Stimulated activated CD4-positive, alpha-beta T cell treated with anti-CD3 and anti-CD28 coated beads, Interleukin-15, amount 100 ng/mL, for 1 hour (primary cell): ENCODE measurements around the gene SETD6.
A peak's percentile ranks its signal among the peaks of the same experiment; 100 is the strongest.

Experiments used
- DNase-seq, 2 donors: peaks; one replicate each; pipeline ENCODE4 v3.0.0-alpha.2; 2020; ENCODE audit warnings: low read depth in 1 of 2, low spot score in 1 of 2

Gene SETD6

DNA sequence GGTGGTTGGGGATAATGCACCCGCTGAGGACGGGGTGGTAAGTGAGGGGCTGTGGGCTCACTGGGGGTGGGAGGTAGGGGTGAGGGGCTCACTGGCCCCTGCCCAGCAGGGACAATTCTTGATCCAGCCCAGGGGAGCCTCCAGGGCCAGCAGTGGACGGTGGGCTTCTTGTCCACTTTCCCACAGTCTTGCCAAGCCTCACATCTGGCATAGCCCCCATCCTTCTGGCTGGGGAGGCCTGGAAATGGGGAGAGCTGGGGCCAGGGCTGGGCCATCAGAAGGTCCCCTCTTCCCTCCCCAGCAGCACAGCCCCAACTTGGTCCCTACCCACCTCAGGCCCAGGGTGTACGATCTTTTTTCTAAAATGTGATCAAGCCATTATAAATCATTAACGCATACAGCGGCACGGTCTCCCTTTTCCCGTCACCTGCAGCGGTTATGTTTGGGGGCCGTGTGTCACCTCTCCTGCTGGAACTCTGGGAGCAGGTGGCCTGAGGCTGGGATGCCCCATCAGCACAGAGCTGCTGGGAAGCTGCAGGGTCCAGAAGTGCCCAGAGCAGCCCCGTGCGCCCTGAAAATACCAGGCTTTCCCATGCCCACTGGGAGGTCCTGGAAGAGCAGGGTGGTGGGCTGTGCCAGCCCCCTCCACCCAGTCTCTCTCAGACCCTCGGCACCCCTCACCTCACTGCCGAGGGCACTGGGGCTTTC lies 7.2 kb upstream of the SETD6 start:
- DNase-seq, result no peak

DNA sequence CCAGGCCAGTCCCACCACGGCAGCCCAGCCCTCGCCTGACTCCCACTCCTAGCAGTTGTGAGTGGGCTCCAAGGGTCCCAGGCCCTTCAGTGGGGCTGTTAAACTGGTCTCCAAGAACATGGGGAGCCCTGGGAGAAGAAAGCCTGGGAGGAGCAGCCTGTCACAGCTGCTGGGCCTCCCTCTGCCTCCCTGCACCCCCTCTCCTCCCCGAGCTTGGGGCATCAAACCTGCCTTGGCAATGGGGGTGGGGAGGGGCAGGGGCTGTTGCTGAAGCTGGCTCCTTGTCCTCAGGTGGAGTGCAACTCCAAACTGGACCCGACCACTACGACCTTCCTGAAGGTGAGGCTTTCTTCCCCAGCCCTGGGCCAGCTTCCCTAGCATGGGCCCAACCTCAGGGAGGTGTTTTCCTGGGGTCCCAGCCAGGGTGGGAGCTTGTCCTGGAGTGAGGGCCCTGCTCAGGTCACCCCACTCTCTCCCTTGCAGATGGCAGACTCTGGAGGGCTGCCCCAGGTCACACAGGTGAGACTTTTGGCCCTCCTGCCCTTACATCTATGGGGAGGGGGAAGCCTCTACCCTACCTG lies 6.6 kb upstream of the SETD6 start:
- DNase-seq, result no peak

DNA sequence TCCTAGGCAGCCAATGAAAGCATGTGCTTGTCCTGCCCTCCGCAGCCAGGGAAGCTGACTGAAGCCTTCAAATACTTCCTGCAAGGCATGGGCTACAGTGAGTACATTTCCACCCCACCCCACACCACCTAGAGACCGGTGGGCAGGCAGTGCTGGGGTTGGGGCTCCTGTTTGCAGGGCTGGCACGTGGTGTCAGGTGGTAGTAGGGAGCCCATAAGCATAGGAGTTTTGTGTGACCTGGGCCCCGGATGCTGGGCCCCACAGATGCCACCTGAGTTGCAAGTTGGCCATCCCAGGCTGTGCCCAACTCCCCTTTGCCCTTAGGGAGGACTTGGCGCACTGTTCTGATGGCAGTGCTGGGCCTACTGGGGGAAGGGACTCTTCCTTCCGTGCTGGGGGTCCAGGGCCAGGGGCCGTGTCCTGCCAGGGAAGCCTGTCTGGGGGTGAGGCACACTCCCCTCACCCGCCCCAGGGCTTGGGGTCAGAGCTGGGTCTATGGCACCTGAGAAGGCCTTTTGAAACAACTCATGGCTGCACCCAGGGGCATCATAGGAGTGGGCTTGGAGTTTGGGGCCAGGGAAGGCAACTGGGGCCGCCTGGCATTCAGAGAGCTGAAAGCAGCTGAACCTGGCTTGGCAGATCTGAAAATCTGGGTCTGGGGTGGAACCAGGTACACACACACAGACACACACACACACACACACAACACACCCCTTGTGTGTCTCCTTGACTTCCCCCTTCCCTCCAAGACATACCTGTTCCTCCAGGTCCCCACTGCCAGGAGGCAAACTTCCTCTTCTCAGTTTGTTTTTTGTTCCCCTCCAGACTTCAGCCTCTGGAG lies 5.8 kb upstream of the SETD6 start:
- no peak for DNase-seq

DNA sequence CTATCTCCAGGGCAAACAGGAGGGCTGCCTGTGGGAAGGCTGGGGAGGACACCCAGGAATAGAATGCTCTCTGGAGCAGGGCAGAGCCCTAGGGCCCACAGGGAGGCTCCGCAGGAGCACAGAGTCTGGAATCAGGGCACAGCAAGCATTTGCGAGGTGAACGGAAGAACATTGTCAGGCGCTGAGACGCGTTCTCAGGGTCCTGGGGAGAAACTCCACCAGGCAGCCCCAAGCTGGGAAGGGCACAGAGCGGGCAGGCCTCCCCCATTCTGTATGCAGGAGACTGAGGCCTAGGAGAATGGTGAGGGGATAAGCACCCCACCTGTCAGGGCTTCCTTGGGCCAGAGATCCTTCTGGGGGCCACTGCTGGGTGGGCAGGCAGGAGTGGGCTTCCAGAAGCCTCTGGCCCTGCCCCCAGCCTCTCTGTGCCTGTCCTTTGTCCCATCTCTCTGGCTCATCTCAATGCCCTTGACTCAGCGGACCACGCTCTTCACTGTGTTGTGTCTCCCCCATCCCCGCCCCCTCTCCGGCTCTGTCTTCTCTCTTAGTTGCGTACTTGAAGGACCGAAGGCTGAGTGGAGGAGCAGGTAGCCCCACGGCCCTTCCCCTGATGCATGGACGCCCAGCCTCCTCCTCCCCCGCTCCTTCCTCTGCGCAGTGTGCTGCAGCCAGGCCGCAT lies 5.1 kb upstream of the SETD6 start:
- DNase-seq, result no peak

DNA sequence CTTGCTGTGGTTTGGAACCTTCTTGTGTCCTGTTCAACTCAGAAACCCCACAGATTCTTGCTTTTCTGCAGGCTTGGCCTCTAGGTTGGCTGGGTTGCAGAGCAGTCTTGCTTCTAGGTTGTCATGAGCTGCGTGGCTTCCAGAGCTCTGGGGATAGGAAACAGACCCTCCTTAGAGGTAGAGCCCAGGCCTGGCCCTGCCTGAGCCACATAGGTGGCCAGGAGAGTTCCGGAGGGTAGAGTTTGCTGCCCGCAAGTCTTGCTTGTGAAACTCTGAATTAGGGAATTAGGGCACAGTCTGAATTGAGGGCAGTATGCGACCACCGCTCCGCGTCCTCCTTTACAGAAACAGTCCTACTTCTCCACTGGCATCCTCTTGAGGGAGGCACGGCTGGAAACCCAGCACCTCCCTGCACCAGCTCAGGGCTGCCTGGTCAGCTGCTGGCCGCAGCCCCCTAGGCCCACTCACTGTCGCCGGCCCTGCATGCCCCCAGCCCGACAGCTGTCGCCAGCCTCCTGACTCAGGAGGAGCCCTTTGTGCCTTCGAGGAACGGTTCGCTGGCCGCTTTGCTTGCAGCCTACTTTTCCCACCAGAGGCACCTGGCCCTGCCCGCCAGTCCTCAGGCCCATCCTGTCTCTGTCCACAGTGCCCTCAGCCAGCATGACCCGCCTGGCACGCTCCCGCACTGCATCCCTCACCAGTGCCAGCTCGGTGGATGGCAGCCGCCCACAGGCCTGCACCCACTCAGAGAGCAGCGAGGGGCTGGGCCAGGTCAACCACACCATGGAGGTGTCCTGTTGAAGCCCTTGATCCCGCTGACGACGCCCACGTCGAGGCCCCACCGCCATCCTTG lies 4.3 kb upstream of the SETD6 start:
- DNase-seq, result no peak

DNA sequence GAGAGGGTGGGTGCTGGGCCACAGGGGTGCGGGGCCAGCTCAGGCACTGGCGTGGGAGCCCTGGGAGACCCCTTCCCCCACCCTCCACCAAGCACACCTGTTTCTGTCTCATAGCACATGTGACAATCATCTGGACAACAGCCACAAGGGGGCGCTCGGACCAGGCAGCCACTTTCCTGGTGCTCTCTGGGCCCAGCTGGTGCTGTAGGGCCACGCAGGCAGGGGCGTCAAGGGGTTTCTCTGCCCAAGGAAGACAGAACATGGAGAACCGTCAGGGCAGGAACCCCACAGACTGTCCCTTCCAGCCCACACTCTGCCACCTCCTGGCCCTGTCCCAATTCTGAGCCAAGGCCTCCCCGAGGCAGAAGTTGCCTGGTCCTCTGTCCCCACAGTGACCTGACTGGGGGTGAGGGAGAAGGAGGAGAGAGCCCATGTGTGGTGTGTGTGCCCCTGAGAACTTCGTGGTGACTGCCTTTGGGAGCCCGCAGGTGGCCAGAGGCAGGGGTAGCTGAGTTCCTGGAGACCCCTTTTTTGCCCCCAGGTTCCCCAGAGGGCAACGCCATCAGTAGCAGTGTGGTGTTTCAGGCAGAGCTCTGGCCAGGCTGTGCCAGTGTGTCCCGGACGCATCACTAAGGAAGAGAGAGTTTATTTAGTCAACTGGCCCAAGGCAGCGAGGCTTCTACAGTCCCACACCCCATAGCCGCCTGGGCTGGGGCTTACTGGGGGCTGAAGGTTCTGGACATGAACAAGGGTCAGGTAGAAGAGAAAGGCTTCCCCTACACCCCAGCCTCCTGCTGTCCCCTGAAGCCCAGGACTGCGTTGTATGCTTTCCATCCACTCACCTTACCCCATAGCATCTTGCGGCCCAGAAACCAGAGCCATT lies 3.1 kb upstream of the SETD6 start:
- peak; percentile 69 to 76 for DNase-seq

DNA sequence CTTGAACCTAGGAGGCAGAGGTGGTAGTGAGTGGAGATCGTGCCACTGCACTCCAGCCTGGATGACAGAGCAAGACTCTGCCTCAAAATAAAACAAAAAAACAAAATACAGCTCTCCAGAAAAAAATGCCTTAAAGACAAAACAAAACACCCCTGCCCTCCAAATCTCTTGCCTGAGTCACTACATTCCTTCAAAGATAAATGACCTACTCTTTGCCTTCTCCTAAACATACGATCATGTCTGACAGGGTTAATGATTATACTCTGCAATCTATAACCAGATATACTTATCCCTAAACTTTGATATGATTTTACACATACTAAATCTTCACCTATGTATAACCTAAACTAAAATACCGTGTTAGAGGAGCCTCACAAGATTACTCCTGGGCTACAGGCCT lies 1.4 kb upstream of the SETD6 start:
- DNase-seq, result no peak

DNA sequence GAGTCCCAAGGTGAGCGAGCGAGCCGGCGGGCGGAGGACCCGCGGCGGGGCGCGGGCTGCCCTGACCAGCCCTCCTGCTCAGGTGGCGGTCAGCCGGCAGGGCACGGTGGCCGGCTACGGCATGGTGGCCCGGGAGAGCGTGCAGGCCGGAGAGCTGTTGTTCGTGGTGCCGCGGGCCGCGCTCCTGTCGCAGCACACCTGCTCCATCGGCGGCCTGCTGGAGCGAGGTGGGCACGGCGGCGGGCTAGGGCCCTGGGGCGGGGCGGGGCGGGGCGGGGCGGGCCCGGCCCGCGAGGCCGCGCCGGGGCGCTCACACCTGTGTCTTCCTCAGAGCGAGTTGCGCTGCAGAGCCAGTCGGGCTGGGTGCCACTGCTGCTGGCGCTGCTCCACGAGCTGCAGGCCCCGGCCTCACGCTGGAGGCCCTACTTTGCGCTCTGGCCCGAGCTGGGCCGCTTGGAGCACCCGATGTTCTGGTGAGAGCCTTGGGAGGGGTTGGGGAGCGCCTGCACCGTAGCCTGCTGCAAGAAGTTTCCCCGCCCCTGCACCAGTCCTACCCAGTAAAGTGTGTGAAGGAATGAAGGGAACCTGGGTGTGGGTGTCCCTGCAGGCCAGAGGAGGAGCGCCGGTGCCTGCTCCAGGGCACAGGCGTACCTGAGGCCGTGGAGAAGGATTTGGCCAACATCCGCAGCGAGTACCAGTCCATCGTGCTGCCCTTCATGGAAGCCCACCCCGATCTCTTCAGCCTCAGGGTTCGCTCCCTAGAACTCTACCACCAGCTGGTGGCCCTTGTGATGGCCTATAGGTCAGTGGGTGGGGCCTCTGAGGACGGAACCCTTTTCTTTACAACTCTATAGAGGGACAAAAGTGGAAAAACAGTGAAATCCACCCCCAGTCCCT lies 802 bp downstream of the SETD6 start:
- DNase-seq, result peak in 1 of 2 donors; percentile 20

DNA sequence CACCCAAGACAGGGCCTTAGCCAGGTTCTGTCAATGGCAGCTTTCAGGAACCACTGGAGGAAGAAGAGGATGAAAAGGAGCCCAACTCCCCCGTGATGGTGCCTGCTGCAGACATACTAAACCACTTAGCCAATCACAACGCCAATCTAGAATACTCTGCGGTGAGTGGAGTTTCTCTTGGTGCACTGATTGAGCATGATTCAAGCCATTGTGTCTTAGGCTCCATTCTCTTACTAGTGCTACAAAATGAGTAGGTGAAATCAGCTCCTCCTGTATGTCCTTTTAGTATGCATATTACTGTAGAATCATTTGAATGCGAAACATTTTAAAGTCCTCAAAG lies 1.4 kb downstream of the SETD6 start:
- DNase-seq, result no peak

DNA sequence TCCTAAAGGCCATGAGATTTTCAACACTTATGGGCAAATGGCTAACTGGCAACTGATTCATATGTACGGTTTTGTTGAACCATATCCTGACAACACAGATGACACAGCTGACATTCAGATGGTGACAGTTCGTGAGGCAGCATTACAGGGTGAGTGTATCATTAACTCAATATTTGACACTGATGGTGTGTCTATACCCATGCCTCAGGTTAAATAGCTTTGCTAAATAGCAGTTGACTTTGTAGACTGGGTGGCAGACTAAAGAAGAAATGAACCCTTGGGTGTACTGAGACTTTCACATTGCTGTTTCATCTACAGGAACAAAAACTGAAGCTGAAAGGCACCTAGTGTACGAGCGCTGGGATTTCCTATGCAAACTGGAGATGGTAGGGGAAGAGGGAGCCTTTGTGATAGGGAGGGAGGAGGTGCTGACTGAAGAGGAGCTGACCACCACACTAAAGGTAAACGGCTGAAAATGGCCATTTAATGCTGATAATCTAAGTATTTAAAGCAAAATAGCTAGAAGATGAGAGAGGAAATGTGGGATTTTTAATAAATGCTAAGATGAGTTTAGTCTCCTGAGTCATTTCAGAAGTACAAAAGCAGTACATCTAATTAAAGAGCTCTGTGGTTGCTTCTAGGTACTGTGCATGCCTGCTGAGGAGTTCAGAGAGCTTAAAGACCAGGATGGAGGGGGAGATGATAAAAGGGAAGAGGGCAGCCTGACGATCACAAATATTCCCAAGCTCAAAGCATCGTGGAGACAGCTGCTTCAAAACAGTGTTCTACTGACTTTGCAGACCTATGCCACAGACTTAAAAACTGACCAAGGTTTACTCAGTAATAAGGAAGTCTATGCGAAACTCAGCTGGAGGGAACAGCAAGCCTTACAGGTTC lies 3.0 kb downstream of the SETD6 start:
- no peak for DNase-seq

DNA sequence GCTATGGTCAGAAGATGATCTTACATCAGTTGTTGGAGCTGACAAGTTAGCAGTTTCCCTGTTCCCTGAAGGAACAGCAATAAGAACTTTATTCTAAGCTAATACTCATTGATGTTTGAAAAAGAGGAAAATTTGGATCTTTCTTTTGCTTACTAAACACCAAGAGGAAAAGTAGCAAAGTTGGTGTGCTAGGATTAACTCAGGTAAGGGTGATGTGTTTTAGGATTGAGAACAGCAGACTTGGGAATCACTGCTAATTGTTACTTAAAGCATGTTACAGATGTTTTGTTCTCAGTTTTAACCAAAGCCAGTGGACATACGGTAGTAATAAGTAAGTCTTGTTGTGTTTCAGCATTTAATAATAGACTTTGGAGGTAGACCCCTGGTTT lies 3.7 kb downstream of the SETD6 start:
- no peak for DNase-seq

DNA sequence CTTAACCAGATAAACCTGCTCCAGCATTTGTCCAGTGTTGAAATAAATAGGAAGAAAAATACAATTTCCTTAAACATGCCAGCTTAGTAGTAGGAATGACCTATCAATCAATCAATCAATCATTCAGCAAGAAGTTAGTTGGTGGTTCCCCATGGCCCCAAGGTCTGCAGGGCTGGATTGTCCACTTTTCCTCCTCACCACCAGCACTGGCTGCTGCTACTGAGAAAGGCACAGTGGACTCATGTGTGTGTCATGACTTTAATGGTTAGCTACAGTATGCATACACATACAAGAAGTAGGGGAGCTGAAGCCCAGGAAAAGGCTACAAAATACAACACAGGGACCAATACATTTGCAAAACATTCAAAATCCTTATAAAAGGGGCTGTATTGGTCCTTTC lies 4.4 kb downstream of the SETD6 start:
- no peak for DNase-seq

DNA sequence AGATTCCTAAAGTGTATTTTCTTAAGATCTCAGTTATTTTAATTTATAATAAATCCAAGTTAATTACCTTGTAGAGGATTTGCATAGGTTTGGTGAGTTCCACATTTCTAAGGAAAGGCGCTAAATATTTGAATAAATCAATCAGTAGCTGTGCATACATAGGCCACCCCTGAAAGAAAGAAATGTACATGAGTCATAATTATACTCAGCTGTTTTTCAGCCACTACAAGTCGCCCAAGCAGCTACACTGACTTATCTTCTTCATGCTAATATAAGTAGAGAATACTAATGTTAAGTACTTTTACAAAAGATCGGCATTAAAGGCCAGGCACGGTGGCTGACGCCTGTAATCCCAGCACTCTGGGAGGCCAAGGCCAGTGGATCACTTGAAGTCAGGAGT lies 14.9 kb downstream of the SETD6 start:
- no peak for DNase-seq

DNA sequence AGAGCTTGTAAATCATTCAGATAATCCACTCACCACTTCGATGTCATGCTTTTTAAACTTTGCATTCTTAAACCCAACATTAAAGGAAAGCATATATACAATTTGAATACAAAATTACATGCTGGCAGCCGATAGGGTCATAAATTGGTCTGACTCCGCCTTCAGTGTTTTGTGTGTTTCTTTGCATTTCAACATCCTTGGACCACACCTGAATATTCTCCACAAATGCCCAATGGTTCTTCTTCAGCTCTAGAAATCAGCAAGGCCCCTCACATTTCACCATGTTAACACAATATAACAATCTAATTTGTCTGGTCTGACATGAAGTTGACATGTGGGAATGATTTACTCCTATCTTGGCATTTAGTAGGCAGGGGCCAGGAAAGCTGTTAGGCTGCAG lies 17.1 kb downstream of the SETD6 start:
- no peak for DNase-seq

DNA sequence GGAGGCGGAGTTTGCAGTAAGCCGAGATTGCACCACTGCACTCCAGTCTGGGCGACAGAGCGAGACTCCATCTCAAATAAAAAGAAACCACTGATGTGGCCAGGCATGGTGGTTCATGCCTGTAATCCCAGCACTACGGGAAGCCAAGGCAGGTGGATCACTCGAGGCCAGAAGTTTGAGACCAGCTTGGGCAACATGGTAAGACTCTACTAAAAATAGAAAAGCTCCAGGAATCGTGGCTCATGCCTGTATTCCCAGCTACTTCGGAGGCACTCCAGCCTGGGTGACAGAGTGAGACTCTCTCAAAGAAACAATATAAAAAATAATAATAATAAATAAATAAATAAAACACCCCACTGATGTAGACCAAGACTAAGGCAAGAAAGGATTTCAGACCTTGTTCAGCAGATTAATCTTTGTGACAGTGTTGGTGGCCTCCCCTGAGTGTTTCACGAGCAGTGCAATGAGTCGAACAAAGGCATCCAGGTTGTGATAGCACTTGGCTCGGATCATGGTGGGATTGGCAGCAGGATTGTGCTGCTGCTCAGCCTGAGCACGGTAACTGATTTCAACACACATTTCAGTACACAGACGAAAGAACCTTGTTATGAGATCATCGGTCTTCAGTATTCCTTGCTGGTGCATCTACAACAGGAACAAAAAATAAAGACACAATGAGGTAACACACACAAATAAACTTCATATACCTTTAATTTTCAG lies 18.6 kb downstream of the SETD6 start:
- DNase-seq, result no peak

DNA sequence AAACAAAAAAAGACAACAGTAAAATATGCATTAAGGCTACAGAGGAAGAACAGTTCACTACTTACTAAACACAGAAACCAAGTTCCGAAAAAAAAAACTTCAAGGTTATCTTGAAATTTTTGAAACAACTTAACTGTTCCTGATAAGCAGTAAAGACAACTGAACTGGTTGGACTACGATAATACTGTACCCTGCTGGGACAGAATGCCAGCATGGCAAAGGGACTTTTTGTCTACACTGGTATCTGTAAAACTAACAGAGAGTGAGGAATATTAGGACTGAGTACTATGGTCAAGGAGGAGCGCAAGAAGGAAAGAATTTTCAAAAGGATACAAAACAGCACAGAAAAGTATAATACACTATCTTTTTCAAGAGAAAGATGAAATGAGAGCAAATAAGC lies 19.8 kb downstream of the SETD6 start:
- DNase-seq, result no peak

DNA sequence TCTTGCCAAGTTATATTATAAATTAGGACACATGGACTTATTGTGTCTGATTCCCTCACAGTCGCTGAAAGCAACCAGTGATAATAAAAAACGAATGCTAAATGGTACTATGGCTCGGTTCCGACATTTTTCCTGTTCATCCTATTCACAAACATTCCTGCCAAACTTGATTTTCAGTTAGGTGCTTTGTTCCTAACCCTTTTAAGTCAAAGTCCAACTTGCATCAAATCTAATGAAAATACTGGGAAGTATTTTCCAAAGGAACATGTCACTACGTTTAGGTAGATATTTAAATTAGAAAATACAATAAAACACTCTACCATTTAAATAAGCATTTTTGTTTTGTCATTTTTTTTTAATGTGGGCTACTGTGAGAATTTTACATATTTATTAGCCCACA lies 21.0 kb downstream of the SETD6 start:
- no peak for DNase-seq
